Fibroblast of skin of back (primary cell): Measurements from ENCODE around the gene NUDT11. TPM values are rescaled to one million over a fixed set of nuclear protein-coding genes. Genes with fewer than 3 reads are reported as not detected.
"Not testable (repeated sequence)": the region's sequence is repeated elsewhere in the genome, so short reads cannot be mapped to it uniquely, and the experiment has no call there.

Experiments used
- DNase-seq: peaks from one replicate; pipeline ENCODE4 v3.0.0-alpha.2; 2013
- polyA plus RNA-seq, 2 experiments: library from polyadenylated mRNA; unstranded; fragments of 120-200 nt; gene quantifications; one replicate each; pipeline ENCODE4 v1.2.1, GENCODE V29; 2013; ENCODE audit not compliant: insufficient read length in 2 of 2

The NUDT11 gene
- polyA plus RNA-seq (2013, experiment 1 of 2; ENCODE audit: insufficient read length) = 16.1 TPM
- 12.9 TPM for polyA plus RNA-seq (2013, experiment 2 of 2; ENCODE audit: insufficient read length)

- peak; percentile 78 for DNase-seq
These were observed at the start of gene NUDT11 for GRCh38 chrX:51496501-51497291. Gene NUDT11 (minus strand): TSS chrX:51496592. CDS start chrX:51496444, 148 bp downstream.

GRCh38 chrX:51520393-51520792 lies 24.0 kb upstream of the NUDT11 start:
- no peak for DNase-seq

- DNase-seq = not testable (repeated sequence)
These were observed 22.7 kb upstream of the NUDT11 start for GRCh38 chrX:51519131-51519530.

GRCh38 chrX:51507551-51507950 lies 11.2 kb upstream of the NUDT11 start:
- DNase-seq = no peak

- DNase-seq = peak; percentile 33
These were observed 497 bp downstream of the NUDT11 start for GRCh38 chrX:51495701-51496488.

GRCh38 chrX:51494409-51494808 lies 2.0 kb downstream of the NUDT11 start:
- DNase-seq = peak; percentile 11

GRCh38 chrX:51487960-51488267 lies 8.5 kb downstream of the NUDT11 start:
- peak; percentile 19 for DNase-seq

GRCh38 chrX:51484616-51485015 lies 11.8 kb downstream of the NUDT11 start:
- DNase-seq = no peak

GRCh38 chrX:51482411-51482810 lies 14.0 kb downstream of the NUDT11 start:
- DNase-seq = not testable (repeated sequence)

- no peak for DNase-seq
These were observed 19.5 kb downstream of the NUDT11 start for GRCh38 chrX:51476930-51477329.

GRCh38 chrX:51463322-51463721 lies 33.1 kb downstream of the NUDT11 start:
- DNase-seq = no peak

- DNase-seq = peak; percentile 18
These were observed 35.0 kb downstream of the NUDT11 start for GRCh38 chrX:51461053-51462044.

GRCh38 chrX:51459125-51459524 lies 37.3 kb downstream of the NUDT11 start:
- DNase-seq = peak; percentile 12

GRCh38 chrX:51456814-51457213 lies 39.6 kb downstream of the NUDT11 start:
- DNase-seq = no peak

- DNase-seq = no peak
These were observed 40.1 kb downstream of the NUDT11 start for GRCh38 chrX:51456246-51456645.

GRCh38 chrX:51440365-51440764 lies 56.0 kb downstream of the NUDT11 start:
- DNase-seq = no peak
